K562 (cell line): ENCODE measurements around the gene RCSD1. TPM values are rescaled to one million over a fixed set of nuclear protein-coding genes. Genes with fewer than 3 reads are reported as not detected.

Experiments
- ATAC-seq: fragments of 200-7000 bp; cut with Tn5 transposase; 3 replicates; pipeline ENCODE4 v1.9.1; 2020; ENCODE audit warnings: moderate library complexity
- BruUV-seq: library from RNA; stranded (reverse); fragments of 400-500 nt; replicated peaks from 2 replicates; lab custom pipeline; 2021; lab: Mats Ljungman, UMichigan
- CTCF ChIA-PET: fragments of 300-600 bp; formaldehyde crosslinking; extraction: SDS; loops from one replicate; lab custom pipeline; 2021; ENCODE audit warnings: low intra/inter-chr PET ratio; lab: Yijun Ruan, JAX
- POLR2A ChIA-PET: fragments of 300-600, 350-650 bp; sonication (Branson Sonifier 250); formaldehyde crosslinking; extraction: SDS; loops from one replicate; lab custom pipeline; 2021; ENCODE audit warnings: antibody characterized with exemption, inconsistent platforms; lab: Yijun Ruan, JAX
- DNase-seq, 4 experiments: peaks; one replicate each; pipeline versions ENCODE4 v3.0.0 to v3.0.0-alpha.2; 2011 to 2018; ENCODE audit warnings: low spot score in 3 of 4, mixed read lengths in 3 of 4; ENCODE audit errors: extremely low read depth in 1 of 4
- FAIRE-seq: peaks from 2 replicates; lab custom pipeline; 2011; peaks lifted over from hg19 to GRCh38; lab: Jason Lieb, UNC
- H2AFZ ChIP-seq: 2 replicates; pipeline ENCODE4 v1.6.0; 2011; ENCODE audit warnings: low read depth, low read length, control low read depth, inconsistent platforms
- H3K27ac ChIP-seq: fragments of 200-600 bp; 3 replicates; pipeline ENCODE4 v1.8.0; 2011; ENCODE audit warnings: low read depth, mild to moderate bottlenecking, control low read depth, inconsistent platforms, low read length, moderate library complexity, mixed read lengths; ENCODE audit errors: extremely low read depth
- H3K27me3 ChIP-seq, 2 experiments: fragments of 300-600 bp in 1 of 2; 2 replicates in 1 of 2; 3 replicates in 1 of 2; pipeline versions ENCODE4 v1.6.0 to v1.8.0; 2011; ENCODE audit warnings: inconsistent platforms in 2 of 2, low read length in 2 of 2, mild to moderate bottlenecking in 1 of 2, mixed read lengths in 1 of 2, moderate library complexity in 1 of 2; ENCODE audit not compliant: control insufficient read depth in 2 of 2, insufficient read depth in 2 of 2
- H3K36me3 ChIP-seq: fragments of 300-600 bp; 3 replicates; pipeline ENCODE4 v1.8.0; 2011; ENCODE audit warnings: mild to moderate bottlenecking, low read length, inconsistent platforms; ENCODE audit not compliant: control insufficient read depth, insufficient read depth
- H3K4me1 ChIP-seq, 2 experiments: fragments of 200-600 bp in 1 of 2; replicated peaks in 1 of 2; 2 replicates in 1 of 2; 3 replicates in 1 of 2; pipeline versions ENCODE4 v1.5.1 to v1.8.0; 2011; ENCODE audit warnings: inconsistent platforms in 2 of 2, low read length in 2 of 2, mild to moderate bottlenecking in 1 of 2, mixed read lengths in 1 of 2, moderate library complexity in 1 of 2; ENCODE audit not compliant: control insufficient read depth in 2 of 2, insufficient read depth in 2 of 2
- H3K4me2 ChIP-seq: 2 replicates; pipeline ENCODE4 v1.6.1; 2011; ENCODE audit warnings: low read length, control low read depth, inconsistent platforms, mixed read lengths; ENCODE audit not compliant: insufficient read depth
- H3K4me3 ChIP-seq: fragments of 200-600 bp; sonication (generic), shearing (Covaris generic); 2 replicates; pipeline ENCODE4 v1.5.1; 2016; ENCODE audit warnings: control low read depth, inconsistent platforms
- H3K79me2 ChIP-seq: fragments of 200-600 bp; 3 replicates; pipeline ENCODE4 v1.8.0; 2011; ENCODE audit warnings: low read length, inconsistent platforms; ENCODE audit not compliant: control insufficient read depth, insufficient read depth
- H3K9ac ChIP-seq, 2 experiments: 2 replicates each; pipeline versions ENCODE4 v1.6.0 to v1.6.1; 2011; ENCODE audit warnings: low read depth in 2 of 2, low read length in 2 of 2, control low read depth in 1 of 2, inconsistent platforms in 1 of 2, mild to moderate bottlenecking in 1 of 2, mixed read lengths in 1 of 2; ENCODE audit not compliant: insufficient read depth in 1 of 2
- H3K9me1 ChIP-seq: one replicate; pipeline ENCODE4 v1.6.0; 2011; ENCODE audit warnings: inconsistent platforms, mild to moderate bottlenecking, low read length, moderate library complexity; ENCODE audit not compliant: control insufficient read depth, insufficient read depth
- H3K9me3 ChIP-seq: replicated peaks from 2 replicates; pipeline ENCODE4 v1.5.1; 2011; ENCODE audit warnings: low read depth, low read length, inconsistent platforms; ENCODE audit not compliant: control insufficient read depth, insufficient read depth
- H4K20me1 ChIP-seq: replicated peaks from 2 replicates; pipeline ENCODE4 v1.6.1; 2011; ENCODE audit warnings: low read length, inconsistent platforms, mixed read lengths; ENCODE audit not compliant: control insufficient read depth, insufficient read depth
- BCL6 ChIP-seq: fragments of 250-450 bp; sonication (Bioruptor Pico); IDR thresholded peaks from 2 replicates; pipeline ENCODE4 v1.4.0; 2020
- FOXA3 ChIP-seq, 2 experiments: fragments of 450-650 bp in 1 of 2; sonication (generic) in 1 of 2; formaldehyde crosslinking; IDR thresholded peaks in 1 of 2; conservative IDR thresholded peaks in 1 of 2; 2 replicates each; pipeline versions ENCODE4 v1.4.0 to v1.8.0; 2020 to 2022; ENCODE audit warnings: mild to moderate bottlenecking in 2 of 2, missing genetic modification reagents in 1 of 2
- FOXP4 ChIP-seq: sonication (generic); formaldehyde crosslinking; IDR thresholded peaks from 2 replicates; pipeline ENCODE4 v1.8.0; 2022; ENCODE audit warnings: mild to moderate bottlenecking, missing genetic modification reagents, borderline replicate concordance
- GABPB2 ChIP-seq: fragments of 250-450 bp; sonication (Bioruptor Pico); conservative IDR thresholded peaks from 2 replicates; pipeline ENCODE4 v1.5.1; 2021; ENCODE audit warnings: mild to moderate bottlenecking
- GTF2F1 ChIP-seq: IDR thresholded peaks from 2 replicates; pipeline ENCODE4 v1.6.1; 2011; ENCODE audit warnings: low read depth, low read length, improper control_type of control experiment
- SMARCE1 ChIP-seq: fragments of 450-650 bp; IDR thresholded peaks from 2 replicates; pipeline ENCODE4 v1.7.1; 2016; ENCODE audit warnings: mild to moderate bottlenecking
- ZBTB8A ChIP-seq: fragments of 450-650 bp; IDR thresholded peaks from 2 replicates; pipeline ENCODE4 v1.6.1; 2018; ENCODE audit warnings: mild to moderate bottlenecking, moderate library complexity; ENCODE audit not compliant: partially characterized antibody
- ZNF282 ChIP-seq: sonication (generic); formaldehyde crosslinking; IDR thresholded peaks from 2 replicates; pipeline ENCODE4 v1.8.1; 2023; ENCODE audit warnings: missing genetic modification reagents
- WGBS: fragments of 100-300 bp; shearing (Covaris generic); methylation state at CpG from one replicate; pipeline ENCODE4 v1.1.6; 2016; ENCODE audit warnings: low coverage, mixed read lengths; ENCODE audit not compliant: insufficient coverage; ENCODE audit errors: missing lambda C conversion rate; 5-methylcytosine and 5-hydroxymethylcytosine counted together
- in situ Hi-C: fragments of 300-500 bp; cut with MboI; formaldehyde crosslinking; loops from 4 replicates; pipeline ENCODE4 v1.15.0; 2018; ENCODE audit warnings: inconsistent platforms, mixed read lengths
- intact Hi-C: fragments of 100-400 bp; cut with micrococcal nuclease; formaldehyde crosslinking; loops from 2 replicates; pipeline ENCODE4 v1.14.2; 2022
- polyA plus RNA-seq, 8 experiments: library from polyadenylated mRNA; depleted of rRNA in 4 of 8; stranded (reverse) in 5 of 8; unstranded in 3 of 8; fragments of >200 nt; fragmentation: Nextera tagmentation in 2 of 8; fragmentation: Illumina TruSeq in 1 of 8; extraction: Ambion mirVana in 2 of 8; extraction: Trizol in 1 of 8; gene quantifications; 2 replicates each; pipeline versions ENCODE4 v1.2.1 to v1.2.3, GENCODE V29; 2011 to 2014; ENCODE audit warnings: inconsistent platforms in 1 of 8, missing spikeins in 1 of 8
- total RNA-seq, 7 experiments: library from RNA; depleted of rRNA in 6 of 7; stranded (reverse); fragments of >200 nt in 6 of 7; fragmentation: Illumina TruSeq in 2 of 7; extraction: Trizol in 2 of 7; gene quantifications; 2 replicates each; pipeline versions ENCODE4 v1.2.1 to v1.2.3, GENCODE V29; 2011 to 2021; ENCODE audit warnings: low replicate concordance in 1 of 7
- TF ChIP-seq, protein P1 (sequence below), 2 experiments: fragments of 450-650 bp; IDR thresholded peaks; 2 replicates each; pipeline ENCODE4 v1.6.1; 2016; ENCODE audit warnings: mild to moderate bottlenecking in 2 of 2, borderline replicate concordance in 1 of 2, low read depth in 1 of 2, moderate library complexity in 1 of 2

RCSD1 gene
- total and polyA plus RNA-seq, 9 of the 15 experiments (the other 6 are each of a cell fraction or from before 2014, with no cell fraction given), result 7.8 to 69.8 (median 45.3) TPM

DNA sequence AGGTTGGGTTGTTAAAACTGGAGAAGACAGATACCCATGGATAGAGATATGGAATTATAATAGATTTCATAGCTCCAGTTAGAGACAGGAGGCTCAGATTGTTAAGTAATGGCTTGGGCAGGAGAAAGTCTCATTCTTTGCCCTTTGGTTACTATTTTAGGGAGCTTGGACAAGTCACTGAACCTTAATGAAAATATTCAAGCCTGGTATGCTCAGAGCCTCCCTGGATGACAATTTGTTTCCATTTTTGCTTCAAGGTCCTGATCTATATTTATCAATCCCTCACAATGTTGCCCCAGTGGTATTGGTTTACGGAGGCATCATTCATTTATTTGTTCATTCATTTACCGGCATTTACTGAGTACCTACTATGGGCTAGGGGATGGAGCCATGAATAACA lies 37.5 kb downstream of the RCSD1 start:
- Histone ChIP-seq H3K27me3 (no peaks in the 10 kb centered on the region), H3K9me3 (no peaks in the 10 kb centered on the region), H3K4me1 (peaks cover 20 to 21% of the 10 kb centered on the region in 2 experiments; a peak in 4 of 5 replicates), H3K36me3 (peaks cover 23% of the 10 kb centered on the region; the same call in 2 of the 3 replicates), H3K79me2 (no peaks in the 10 kb centered on the region; the same call in 2 of the 3 replicates), H2AFZ (no peak overlapping the region), H3K4me3 (no peak overlapping the region), H4K20me1 (no peaks in the 10 kb centered on the region), H3K4me2 (no peak overlapping the region), H3K27ac (no peak overlapping the region), H3K9me1 (no peaks in the 10 kb centered on the region), H3K9ac (no peak overlapping the region)
- in situ Hi-C loops, result no loop called here
- CTCF ChIA-PET, result no interaction called here
- DNase-seq (no peak), FAIRE-seq (no peak), ATAC-seq (no peak)
- POLR2A ChIA-PET, result interaction anchor here (0.7 to 1.6 kb wide), 2 partner anchors 8 to 25 kb away, joined by 3 to 7 read pairs; no protein-coding TSS in a partner anchor
- intact Hi-C loops, result no loop called here
- 89% methylated on average over 2 of the region's 2 CpGs for WGBS
- no peak for TF ChIP-seq FOXP4 (CRISPR knock-in tag)
- no peak for TF ChIP-seq GTF2F1
- no peak for TF ChIP-seq SMARCE1
- TF ChIP-seq FOXA3 (CRISPR knock-in tag; conservative IDR thresholded peaks at IDR 0.05 in 1 of 2, IDR thresholded peaks at IDR 0.05 in 1 of 2), result no peak
- TF ChIP-seq BCL6 (CRISPR knock-in tag), result no peak
- TF ChIP-seq GABPB2 (CRISPR knock-in tag), result no peak
- TF ChIP-seq ZNF282, result no peak
- TF ChIP-seq, protein P1, sequence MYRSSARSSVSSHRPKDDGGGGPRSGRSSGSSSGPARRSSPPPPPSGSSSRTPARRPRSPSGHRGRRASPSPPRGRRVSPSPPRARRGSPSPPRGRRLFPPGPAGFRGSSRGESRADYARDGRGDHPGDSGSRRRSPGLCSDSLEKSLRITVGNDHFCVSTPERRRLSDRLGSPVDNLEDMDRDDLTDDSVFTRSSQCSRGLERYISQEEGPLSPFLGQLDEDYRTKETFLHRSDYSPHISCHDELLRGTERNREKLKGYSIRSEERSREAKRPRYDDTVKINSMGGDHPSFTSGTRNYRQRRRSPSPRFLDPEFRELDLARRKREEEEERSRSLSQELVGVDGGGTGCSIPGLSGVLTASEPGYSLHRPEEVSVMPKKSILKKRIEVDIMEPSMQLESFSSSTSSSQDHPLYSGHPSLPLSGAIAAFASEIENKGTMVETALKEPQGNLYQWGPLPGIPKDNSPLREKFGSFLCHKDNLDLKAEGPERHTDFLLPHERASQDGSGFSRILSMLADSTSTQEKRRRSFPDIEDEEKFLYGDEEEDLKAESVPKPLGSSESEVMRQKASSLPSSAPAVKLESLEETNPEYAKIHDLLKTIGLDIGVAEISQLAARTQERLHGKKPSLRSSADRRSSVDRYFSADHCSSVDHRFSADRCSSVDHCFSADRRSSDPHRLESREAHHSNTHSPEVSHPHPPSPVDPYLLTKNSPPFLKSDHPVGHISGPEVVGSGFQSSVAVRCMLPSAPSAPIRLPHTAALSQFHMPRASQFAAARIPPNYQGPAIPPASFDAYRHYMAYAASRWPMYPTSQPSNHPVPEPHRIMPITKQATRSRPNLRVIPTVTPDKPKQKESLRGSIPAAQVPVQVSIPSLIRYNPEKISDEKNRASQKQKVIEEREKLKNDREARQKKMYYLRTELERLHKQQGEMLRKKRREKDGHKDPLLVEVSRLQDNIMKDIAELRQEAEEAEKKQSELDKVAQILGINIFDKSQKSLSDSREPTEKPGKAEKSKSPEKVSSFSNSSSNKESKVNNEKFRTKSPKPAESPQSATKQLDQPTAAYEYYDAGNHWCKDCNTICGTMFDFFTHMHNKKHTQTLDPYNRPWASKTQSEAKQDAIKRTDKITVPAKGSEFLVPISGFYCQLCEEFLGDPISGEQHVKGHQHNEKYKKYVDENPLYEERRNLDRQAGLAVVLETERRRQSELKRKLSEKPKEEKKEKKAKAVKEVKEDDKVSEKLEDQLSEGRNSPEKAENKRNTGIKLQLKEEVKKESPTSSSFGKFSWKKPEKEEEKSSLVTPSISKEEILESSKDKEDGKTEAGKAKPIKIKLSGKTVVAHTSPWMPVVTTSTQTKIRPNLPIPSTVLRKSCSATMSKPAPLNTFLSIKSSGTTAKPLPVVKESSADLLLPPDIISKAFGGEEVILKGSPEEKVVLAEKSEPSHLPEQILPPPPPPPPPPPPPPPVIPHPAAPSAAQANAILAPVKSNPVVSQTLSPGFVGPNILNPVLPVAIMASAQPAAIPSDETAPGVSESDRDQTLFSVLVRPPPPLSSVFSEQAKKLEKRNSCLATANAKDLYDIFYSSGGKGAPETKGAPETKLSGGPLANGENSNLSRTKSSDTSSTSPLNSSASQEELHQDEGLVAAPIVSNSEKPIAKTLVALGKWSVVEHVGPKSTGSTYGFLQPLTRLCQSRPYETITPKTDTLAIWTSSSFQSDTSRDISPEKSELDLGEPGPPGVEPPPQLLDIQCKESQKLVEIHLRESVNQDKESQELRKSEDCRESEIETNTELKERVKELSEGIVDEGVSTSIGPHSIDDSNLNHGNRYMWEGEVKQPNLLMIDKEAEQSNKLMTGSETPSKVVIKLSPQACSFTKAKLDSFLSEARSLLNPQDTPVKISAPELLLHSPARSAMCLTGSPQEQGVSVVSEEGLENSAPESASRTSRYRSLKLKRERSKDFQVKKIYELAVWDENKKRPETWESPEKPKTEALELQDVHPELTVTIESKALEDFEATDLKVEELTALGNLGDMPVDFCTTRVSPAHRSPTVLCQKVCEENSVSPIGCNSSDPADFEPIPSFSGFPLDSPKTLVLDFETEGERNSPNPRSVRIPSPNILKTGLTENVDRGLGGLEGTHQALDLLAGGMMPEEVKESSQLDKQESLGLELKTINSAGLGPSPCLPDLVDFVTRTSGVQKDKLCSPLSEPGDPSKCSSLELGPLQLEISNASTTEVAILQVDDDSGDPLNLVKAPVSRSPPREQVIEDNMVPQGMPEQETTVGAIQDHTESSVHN (IDR thresholded peaks at IDR 0.05; ENCODE audit: borderline replicate concordance in 1 of 2, low read depth in 1 of 2), result no peak
- no peak for TF ChIP-seq ZBTB8A
- no TSS peak for BruUV-seq
